Measurements from ENCODE around the gene ETS1. TPM values are rescaled to one million over a fixed set of nuclear protein-coding genes. Genes with fewer than 3 reads are reported as not detected.
A peak's percentile ranks its signal among the peaks of the same experiment; 100 is the strongest.

The ETS1 gene
- total RNA-seq, 1 donor from 2014 or later: 121 TPM

DNA sequence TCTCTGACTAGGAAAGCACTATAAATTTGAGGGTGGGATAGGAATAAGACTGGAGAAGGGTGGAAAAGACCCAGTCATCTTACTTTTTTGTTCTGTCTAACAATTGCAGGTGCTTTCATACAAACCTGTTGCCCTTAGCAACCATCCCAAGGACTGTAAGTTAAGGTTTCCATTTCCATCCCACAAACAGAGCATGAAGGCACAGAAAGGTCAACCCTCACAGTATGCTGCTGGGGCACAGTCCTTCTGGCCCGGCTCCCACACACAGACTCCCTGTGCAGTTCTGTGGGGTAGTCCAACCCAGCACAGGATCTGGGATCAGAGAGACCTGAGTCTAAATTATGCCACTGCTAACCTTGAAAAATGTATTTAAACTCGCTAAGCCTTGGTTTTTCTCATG, 38.4 kb upstream of the ETS1 start:
- TF ChIP-seq, protein P1, sequence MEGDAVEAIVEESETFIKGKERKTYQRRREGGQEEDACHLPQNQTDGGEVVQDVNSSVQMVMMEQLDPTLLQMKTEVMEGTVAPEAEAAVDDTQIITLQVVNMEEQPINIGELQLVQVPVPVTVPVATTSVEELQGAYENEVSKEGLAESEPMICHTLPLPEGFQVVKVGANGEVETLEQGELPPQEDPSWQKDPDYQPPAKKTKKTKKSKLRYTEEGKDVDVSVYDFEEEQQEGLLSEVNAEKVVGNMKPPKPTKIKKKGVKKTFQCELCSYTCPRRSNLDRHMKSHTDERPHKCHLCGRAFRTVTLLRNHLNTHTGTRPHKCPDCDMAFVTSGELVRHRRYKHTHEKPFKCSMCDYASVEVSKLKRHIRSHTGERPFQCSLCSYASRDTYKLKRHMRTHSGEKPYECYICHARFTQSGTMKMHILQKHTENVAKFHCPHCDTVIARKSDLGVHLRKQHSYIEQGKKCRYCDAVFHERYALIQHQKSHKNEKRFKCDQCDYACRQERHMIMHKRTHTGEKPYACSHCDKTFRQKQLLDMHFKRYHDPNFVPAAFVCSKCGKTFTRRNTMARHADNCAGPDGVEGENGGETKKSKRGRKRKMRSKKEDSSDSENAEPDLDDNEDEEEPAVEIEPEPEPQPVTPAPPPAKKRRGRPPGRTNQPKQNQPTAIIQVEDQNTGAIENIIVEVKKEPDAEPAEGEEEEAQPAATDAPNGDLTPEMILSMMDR (IDR thresholded peaks at IDR 0.05): no peak
- ATAC-seq: no peak
- Histone ChIP-seq H3K27me3 (no peaks in the 10 kb centered on the region), H3K4me1 (peaks cover 30% of the 10 kb centered on the region), H3K27ac (no peak overlapping the region), H3K4me3 (no peak overlapping the region), H3K9me3 (no peaks in the 10 kb centered on the region), H3K36me3 (no peaks in the 10 kb centered on the region)
- intact Hi-C loops (cut with DNase I): loop anchor here (10.0 kb wide), 3 partner anchors 209 to 451 kb away; no protein-coding TSS in a partner anchor
- no peak for DNase-seq

DNA sequence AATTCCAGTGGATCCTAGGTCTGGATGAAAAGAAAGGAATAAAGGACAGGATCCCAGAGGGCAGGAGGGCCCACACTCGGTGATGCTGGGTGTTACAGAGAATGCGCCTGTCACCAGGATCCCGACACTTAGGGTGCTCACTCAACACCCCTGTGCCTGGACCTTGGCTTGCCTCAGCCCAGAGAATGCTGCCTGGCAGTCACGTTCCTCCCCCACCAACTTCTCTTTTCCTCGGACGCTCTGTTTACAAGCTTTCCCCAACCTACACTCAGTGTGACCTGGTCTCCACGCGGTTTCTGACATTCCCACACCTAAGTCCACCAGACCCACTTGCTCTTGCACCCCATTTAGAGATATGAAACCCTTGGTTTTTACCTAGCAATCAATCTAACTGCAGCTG, 38.0 kb upstream of the ETS1 start:
- ATAC-seq (peak; percentile 40), DNase-seq (no peak)
- Histone ChIP-seq H3K27ac (no peak overlapping the region), H3K4me3 (no peak overlapping the region), H3K36me3 (no peaks in the 10 kb centered on the region), H3K4me1 (peaks cover 27% of the 10 kb centered on the region), H3K27me3 (no peaks in the 10 kb centered on the region), H3K9me3 (no peaks in the 10 kb centered on the region)
- intact Hi-C loops (cut with DNase I): loop anchor here (10.0 kb wide), 3 partner anchors 209 to 451 kb away; no protein-coding TSS in a partner anchor
- TF ChIP-seq, protein P1 (IDR thresholded peaks at IDR 0.05): no peak

DNA sequence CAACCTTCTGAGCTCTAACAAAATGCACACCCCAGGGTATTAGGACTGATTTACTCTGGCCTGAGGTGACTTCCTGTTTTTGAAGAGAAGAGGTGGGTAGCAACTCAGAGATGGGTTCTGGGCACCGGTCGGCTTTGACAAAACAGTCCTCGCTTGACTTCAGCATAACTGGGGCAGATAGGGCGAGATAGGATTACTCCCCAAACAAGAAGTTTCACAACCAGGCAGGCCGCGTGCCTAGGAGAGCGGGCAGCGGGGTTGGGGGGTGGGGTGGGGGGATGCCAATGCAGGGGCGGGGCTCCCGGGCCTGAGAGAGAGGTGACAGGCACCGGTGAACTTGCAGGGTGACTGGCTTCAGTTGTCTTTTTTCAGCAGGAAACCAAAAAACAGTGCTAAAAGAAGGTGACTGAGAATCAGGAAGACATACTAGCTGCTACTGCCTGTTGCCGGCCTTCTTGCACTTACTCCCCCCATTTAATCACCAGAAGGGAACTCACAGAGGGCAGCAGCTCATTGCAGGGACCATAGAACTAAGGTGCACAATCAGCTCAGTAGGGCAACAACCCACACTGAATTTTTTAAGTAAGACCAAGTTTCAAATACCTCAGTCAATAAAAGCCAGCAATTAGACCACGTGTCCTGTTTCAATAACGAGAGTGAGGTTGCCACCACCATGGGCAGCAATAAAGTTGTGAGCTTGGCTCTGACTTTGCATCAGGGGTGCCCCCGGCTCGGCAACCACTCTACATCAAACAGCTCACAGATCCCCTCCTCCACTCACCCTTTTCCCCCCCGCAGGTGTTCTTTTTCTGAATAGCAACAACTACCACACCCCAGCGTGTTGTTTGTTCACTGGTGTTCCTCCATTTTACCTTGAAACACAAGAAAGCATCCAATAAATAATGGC, 37.2 kb upstream of the ETS1 start:
- H3K36me3 ChIP-seq: no peaks in the 10 kb centered on the region
- peak overlapping the region; percentile 30 for H3K27ac ChIP-seq
- no peak overlapping the region for H3K4me3 ChIP-seq
- H3K4me1 ChIP-seq: peaks cover 20% of the 10 kb centered on the region
- DNase-seq (no peak), ATAC-seq (peak; percentile 61)
- TF ChIP-seq, protein P1 (IDR thresholded peaks at IDR 0.05): no peak
- H3K9me3 ChIP-seq: no peaks in the 10 kb centered on the region
- intact Hi-C loops (cut with DNase I): loop anchor here (10.0 kb wide), 3 partner anchors 210 to 450 kb away; no protein-coding TSS in a partner anchor
- no peaks in the 10 kb centered on the region for H3K27me3 ChIP-seq

DNA sequence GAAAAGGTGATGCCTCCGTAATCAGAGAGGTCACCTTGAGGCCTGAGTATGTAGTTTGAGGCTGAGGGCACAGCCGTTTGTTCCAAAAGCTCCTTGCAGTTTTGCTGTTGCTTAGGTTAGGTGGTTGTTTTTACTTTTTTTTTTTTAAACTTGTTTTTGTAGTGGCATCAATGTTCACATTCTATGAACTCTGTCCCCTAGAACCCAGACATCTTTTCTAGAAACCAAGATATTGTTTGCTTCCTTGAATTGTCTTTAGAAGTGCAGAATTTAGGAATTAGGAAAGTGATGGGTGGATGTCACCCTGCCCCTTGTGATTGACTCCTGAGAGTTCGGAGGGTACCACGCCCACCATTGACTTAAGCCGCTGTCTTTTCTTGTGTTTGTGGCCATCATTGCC, 35.7 kb upstream of the ETS1 start:
- DNase-seq (no peak), ATAC-seq (no peak)
- Histone ChIP-seq H3K27ac (no peak overlapping the region), H3K36me3 (no peaks in the 10 kb centered on the region), H3K9me3 (no peaks in the 10 kb centered on the region), H3K4me3 (no peak overlapping the region), H3K27me3 (no peaks in the 10 kb centered on the region), H3K4me1 (peaks cover 15% of the 10 kb centered on the region)
- intact Hi-C loops (cut with DNase I): loop anchor here (10.0 kb wide), 3 partner anchors 212 to 448 kb away; no protein-coding TSS in a partner anchor
- TF ChIP-seq, protein P1 (IDR thresholded peaks at IDR 0.05): no peak

DNA sequence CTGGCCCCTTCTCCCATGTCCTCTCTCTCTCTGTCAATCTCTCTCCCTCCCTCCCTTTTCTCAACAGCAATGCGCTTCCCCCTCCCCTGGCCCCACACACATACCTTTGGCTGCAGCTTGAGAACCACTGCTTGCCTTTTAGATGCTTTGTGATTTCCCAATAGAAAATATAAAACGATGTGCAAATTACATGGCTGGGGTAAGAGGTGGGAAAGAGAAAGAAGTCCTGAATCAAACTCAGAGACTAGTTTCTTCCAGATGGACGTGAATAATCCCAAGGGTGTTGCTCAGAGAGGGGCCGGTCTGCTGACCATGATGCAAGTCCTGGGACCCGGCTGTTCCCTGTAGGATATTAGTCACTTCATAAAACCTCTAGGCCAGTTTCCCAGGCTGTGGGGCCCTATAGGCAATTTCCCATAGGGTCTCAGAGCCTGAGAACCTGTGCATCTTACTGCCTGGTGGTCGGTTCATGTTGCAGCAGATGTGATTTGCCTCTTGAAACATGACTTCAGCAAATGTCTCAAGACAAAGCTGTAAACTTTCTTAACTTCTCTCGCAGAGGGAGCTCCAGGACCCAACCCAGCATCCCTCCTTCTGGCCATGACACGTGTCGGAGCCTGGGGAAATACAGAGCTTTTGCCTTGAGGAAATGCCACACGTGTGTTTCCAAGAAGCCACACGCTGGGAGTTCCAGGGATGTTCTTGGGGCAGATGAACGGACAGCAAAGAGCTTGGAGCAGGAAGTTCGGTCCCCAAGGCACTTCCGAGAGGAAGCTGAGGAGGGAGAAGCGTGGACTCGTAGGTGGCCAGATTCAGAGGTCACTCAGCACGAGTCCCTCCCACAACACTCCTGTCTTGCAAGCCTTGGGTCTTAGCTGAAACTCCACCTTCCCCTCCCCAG, 34.5 kb upstream of the ETS1 start:
- Histone ChIP-seq H3K36me3 (no peaks in the 10 kb centered on the region), H3K9me3 (no peaks in the 10 kb centered on the region), H3K27me3 (no peaks in the 10 kb centered on the region), H3K4me3 (no peak overlapping the region), H3K4me1 (peaks cover 6% of the 10 kb centered on the region), H3K27ac (no peak overlapping the region)
- TF ChIP-seq, protein P1 (IDR thresholded peaks at IDR 0.05): no peak
- ATAC-seq (no peak), DNase-seq (no peak)
- intact Hi-C loops (cut with DNase I): loop anchor here (10.0 kb wide), 3 partner anchors 213 to 447 kb away; no protein-coding TSS in a partner anchor

Measured in upper lobe of right lung (tissue), 1 donor.